Neural crest cell (in vitro differentiated cells): ENCODE measurements around the gene GALNT8. TPM values are rescaled to one million over a fixed set of nuclear protein-coding genes. Genes with fewer than 3 reads are reported as not detected.
"Not testable (repeated sequence)": the region's sequence is repeated elsewhere in the genome, so short reads cannot be mapped to it uniquely, and the experiment has no call there.

Experiments used
- DNase-seq: peaks from one replicate; pipeline ENCODE4 v3.0.0; 2021; ENCODE audit warnings: low read depth, mixed read lengths, low spot score
- H3K27ac Mint-ChIP-seq: one replicate; pipeline ENCODE4 v1.8.0; 2021; ENCODE audit warnings: mild to moderate bottlenecking, mixed read lengths; ENCODE audit not compliant: unreplicated experiment
- H3K27me3 Mint-ChIP-seq: 2 replicates; pipeline ENCODE4 v1.8.0; 2021; ENCODE audit warnings: low read depth, mild to moderate bottlenecking, mixed read lengths
- H3K36me3 Mint-ChIP-seq: 2 replicates; pipeline ENCODE4 v1.8.0; 2021; ENCODE audit warnings: low read depth, mild to moderate bottlenecking, mixed read lengths
- H3K4me1 Mint-ChIP-seq: 2 replicates; pipeline ENCODE4 v1.8.0; 2021; ENCODE audit warnings: mixed read lengths
- H3K4me3 Mint-ChIP-seq: one replicate; pipeline ENCODE4 v1.8.0; 2021; ENCODE audit warnings: mild to moderate bottlenecking, mixed read lengths
- H3K9me3 Mint-ChIP-seq: 2 replicates; pipeline ENCODE4 v1.8.0; 2021; ENCODE audit warnings: mixed read lengths
- CTCF ChIP-seq: fragments of 200-600 bp; sonication (generic); conservative IDR thresholded peaks from 2 replicates; pipeline ENCODE4 v1.5.0; 2021; ENCODE audit warnings: antibody characterized with exemption, mild to moderate bottlenecking
- total RNA-seq: library from RNA; stranded (reverse); gene quantifications from 2 replicates; pipeline ENCODE4 v1.2.1, GENCODE V29; 2021

GALNT8 gene
- total RNA-seq, 1 donor from 2014 or later: 7.6 TPM

GRCh38 chr12:4710113-4710512, 10.1 kb upstream of the GALNT8 start:
- no peak for TF ChIP-seq CTCF
- Mint-ChIP-seq H3K9me3 (no peaks in the 10 kb centered on the region), H3K36me3 (no peaks in the 10 kb centered on the region), H3K27ac (no peak overlapping the region), H3K4me3 (no peak overlapping the region), H3K27me3 (no peaks in the 10 kb centered on the region), H3K4me1 (no peaks in the 10 kb centered on the region)
- DNase-seq: no peak

GRCh38 chr12:4714879-4715278, 5.3 kb upstream of the GALNT8 start:
- Mint-ChIP-seq H3K27me3 (no peaks in the 10 kb centered on the region), H3K36me3 (peaks cover 3% of the 10 kb centered on the region), H3K27ac (no peak overlapping the region), H3K9me3 (no peaks in the 10 kb centered on the region), H3K4me3 (no peak overlapping the region), H3K4me1 (no peaks in the 10 kb centered on the region)
- no peak for DNase-seq
- no peak for TF ChIP-seq CTCF

- no peak for TF ChIP-seq CTCF
- Mint-ChIP-seq H3K27ac (no peak overlapping the region), H3K4me1 (no peaks in the 10 kb centered on the region), H3K36me3 (peaks cover 3% of the 10 kb centered on the region), H3K4me3 (no peak overlapping the region), H3K9me3 (no peaks in the 10 kb centered on the region), H3K27me3 (peaks cover 4% of the 10 kb centered on the region)
- DNase-seq: no peak
Measured at GRCh38 chr12:4717806-4718205, 2.4 kb upstream of the GALNT8 start.

- Mint-ChIP-seq H3K36me3 (peaks cover 5% of the 10 kb centered on the region), H3K27ac (no peak overlapping the region), H3K4me1 (no peaks in the 10 kb centered on the region), H3K4me3 (no peak overlapping the region), H3K27me3 (peaks cover 4% of the 10 kb centered on the region), H3K9me3 (no peaks in the 10 kb centered on the region)
- no peak for TF ChIP-seq CTCF
- DNase-seq: no peak
Measured at GRCh38 chr12:4720637-4720995, 416 bp downstream of the GALNT8 start.

- H3K27me3 Mint-ChIP-seq, DNase-seq, H3K9me3 Mint-ChIP-seq, H3K4me1 Mint-ChIP-seq, H3K4me3 Mint-ChIP-seq, H3K36me3 Mint-ChIP-seq, H3K27ac Mint-ChIP-seq: not testable (repeated sequence)
Measured at GRCh38 chr12:4721587-4721986, 1.4 kb downstream of the GALNT8 start.

GRCh38 chr12:4723226-4723625, 3.0 kb downstream of the GALNT8 start:
- no peak overlapping the region for H3K27ac Mint-ChIP-seq
- H3K4me3 Mint-ChIP-seq: no peak overlapping the region
- H3K36me3 Mint-ChIP-seq: peaks cover 17% of the 10 kb centered on the region
- H3K9me3 Mint-ChIP-seq: no peaks in the 10 kb centered on the region
- TF ChIP-seq CTCF: no peak
- no peak for DNase-seq
- peaks cover 4% of the 10 kb centered on the region for H3K27me3 Mint-ChIP-seq
- no peaks in the 10 kb centered on the region for H3K4me1 Mint-ChIP-seq
